Measurements from ENCODE around the gene PEMT.

Gene PEMT

DNA sequence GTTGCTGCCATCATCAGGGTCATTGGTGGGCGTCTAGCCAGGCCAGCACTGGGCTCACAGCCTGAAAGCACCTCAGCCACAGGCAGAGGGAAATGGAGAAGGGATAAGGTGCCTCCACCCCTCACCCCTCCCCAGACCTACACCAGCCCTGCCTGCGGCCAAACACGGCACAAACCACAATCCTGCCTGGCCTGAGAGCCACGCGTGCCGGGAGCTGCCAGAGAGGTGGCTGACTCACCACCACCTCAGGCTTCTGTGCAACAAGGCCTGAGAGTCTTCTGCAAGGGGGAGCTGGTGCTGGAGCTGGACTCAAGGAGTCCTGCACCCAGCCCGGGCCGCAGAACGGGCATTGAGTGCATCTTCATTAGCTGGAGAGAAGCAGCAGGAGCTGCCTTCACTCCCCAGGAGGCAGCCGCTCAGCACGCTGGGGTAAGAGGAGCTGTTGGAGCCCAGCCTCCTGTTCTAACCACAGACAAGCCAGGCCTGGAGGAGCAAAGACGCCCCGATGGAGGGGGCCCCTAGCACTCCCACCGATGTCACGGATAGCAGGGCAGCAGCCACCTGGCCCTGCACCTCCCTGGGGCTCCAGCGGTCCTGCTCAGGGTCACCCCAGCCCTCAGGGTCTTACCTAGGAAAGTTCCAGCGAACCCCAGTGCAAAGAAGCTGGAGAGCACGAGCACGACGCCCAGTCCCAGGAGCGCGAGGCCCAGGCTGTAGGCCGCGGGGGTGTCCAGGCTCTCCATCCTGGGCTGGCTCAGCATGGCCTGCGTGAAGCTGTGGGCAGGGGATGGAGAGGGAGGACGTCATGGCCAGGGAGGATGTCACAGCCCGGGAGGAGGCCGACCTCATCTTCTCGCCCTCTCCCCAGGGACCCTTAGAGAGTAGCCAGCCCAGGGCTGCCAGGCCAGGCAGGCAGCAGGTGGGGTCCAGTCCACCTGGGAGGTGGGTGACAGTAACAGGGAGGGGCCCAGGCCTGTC lies 79.3 kb downstream of the PEMT start:
- DNase-seq: no peak

DNA sequence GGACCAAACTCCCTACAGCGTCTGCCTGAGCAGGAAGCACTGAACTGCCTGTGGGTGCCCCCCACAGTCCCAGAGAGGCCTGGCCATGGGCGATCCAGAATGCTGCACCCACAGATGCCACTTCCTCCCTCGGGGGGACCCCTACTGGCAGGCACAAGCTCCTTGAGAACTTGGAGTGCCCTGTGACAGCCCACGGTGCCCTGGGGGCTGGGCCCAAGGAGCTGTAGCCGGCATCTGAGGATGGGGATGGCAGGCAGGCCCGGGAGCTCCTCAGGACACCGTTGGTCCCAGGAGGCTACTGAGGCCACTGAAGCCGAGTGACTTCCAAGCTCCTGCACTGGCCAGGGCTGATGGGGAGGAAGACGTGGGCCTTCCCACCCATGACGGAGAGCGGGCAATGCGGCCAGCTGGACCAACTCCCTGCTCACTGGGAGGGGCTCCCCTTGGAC lies 80.2 kb downstream of the PEMT start:
- no peak for DNase-seq

DNA sequence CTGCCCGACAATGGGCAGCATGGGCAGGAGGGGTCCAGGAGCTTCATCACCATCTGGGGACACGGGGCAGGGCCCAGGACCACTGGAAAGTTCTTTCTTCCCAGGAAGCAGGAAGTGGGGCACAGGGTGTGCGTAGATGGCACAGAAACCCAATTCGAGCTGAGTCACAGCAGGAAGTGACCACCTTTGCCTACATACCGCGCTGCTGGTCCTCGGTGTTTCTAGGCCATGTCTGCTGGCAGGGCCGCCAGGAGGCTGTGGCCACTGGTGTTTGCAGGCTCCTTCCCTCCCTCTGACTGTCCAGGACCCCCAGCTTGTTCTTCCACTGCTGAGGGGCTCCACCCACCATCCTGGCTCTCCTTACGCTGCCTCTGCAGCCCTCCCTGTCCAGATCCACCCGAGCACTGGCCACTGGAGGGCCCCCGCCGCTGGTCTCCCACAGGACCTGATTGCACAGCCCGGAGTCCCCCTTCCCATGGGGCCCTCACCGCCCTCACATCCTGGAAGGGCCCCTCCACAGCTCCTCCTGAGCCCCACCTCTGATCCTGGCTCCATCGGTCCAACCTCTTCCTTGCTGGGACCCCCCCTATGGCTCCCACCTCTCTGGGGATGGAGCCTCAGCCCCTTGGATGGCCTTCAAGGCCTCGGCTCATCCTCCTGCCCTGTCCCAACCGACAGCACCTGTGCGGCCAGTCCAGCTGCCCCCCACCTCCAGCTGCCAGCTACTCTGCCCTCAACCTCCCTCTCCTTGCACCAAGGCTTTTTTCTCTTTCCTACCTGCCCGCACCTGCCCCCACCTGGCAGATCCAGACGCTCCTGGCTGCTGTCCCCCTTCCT lies 80.8 kb downstream of the PEMT start:
- no peak for DNase-seq

DNA sequence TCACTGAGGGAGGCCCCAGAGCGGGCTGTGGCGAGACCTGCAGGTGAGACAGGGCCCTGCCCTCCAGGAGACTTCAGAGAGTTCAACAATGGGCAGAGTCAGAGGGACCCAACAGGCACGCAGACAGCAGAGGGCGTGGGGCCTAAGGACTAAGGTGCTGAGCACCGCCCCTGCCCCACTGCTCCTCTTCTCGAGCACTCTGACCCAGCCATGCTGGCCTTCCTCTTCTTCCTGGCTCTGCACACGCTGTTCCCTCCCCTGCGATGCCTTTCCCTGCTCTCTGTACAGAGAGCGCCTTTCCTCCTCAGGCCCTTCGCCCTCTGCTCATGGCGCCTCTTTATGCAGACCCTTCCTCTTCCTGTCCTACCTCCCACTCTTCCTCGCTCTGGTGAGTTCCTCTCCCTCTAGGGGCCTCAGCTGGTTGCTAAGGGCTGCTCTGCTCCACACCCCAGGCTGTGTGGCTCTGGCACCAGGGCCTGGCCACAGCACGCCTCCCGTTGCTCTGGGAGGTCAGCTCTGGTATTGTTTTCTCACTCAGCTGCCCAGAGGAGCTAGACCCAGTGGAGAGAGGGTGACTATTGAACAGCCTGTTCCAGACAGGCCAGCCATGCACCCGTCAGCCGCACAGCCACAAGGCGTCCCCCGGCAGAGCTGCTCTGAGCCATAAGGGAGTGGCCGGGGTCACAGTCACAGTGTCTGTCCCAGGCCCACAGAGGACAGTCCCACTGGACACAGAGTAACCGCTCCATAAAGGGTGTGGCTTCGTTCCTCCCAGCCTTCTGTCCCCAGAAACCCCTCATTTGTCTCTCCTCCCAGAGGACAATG lies 81.7 kb downstream of the PEMT start:
- no peak for DNase-seq

DNA sequence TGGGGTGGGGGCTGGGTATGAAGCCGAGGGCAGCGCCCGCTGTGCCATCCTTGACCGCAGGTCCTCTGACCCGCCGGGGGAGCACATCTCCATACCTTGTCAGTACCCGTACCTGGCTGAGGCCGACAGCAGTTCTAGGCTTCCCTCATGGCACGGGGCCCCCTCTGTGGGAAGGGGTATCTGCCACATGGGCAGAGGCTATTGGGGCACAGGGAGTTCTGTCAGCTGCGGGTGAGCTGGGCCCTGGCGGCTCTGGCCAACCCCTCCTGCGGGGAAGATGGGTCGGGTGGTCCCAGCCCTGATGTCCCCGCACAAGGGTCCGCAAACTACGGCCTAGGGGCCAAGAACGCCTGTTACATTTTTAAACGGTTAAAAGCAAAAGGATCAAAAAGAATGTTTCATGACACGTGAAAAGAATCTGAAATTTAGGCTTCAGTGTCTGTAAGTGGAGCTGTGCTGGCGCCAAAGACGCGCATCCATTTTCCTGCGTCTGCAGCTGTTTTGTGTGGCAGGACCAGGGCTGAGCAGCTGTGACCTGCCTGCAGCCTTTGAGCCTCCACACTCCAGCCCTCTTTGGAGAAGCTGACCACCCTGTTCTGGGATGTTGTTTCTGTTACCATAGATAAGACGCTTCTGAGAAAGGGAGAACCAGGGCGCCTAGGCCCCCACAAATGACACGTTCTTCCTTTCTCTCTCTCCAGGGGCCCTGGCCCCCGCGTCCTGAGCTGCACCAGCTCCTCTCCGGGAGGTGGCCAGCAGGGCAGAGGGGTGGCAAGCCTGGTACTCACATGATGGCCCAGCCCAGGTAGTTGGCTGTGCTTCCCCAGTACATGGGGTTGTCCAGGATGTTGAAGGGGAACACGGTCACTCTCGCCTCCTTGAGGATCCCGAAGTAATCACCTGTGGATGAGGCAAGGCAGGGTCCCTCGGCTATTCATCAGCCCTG lies 82.6 kb downstream of the PEMT start:
- DNase-seq: no peak

DNA sequence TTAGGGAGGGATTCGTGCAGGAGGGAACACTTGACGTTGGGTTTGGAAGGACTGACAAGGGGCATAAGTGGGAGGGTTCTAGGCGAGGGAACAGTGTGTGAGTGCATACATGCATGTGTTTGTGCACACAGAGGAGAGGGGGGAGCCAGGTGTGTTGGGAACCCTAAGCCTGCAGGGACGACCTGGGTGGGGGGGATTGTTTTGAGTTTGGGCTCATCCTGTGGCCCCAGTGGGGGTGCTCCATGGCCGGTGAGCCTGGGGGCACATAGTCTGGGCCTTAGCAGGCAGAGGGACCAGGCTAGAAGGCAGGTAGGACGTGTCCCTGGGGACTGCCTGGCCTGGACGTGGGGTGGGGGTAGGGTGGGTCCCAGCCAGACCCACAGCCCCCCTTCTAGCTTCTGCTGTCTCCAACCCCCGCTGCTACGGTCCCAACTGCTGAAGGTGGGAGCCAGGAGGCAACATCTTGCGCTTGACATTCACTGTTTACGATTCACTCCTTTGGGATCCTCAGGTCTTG lies 83.4 kb downstream of the PEMT start:
- DNase-seq: no peak

DNA sequence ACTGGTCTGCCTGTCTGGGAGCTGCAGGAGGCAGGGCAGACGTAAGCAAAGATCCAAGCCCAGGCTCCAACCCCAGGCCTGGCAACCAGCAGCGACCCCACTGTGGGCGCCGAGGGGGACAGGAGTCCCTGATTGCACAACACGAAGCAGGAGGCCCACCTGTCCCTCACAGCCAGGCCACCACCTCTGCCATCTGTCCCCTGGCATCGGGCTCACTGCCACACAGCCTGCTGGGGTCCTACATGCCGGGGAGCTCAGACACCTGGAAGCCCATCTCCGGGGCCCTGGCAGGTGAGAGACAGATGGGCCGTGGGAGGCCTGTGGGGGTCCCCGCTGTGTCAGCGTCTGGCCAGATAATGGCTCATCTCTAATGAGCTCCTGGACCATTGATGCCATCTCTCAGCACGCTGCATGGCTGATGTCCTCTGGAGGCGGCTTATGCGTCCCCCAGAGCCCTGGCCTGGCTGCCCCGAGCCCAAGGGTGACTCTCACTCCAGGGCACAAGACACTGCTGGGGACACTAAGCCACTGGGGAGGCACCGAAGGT lies 84.0 kb downstream of the PEMT start:
- DNase-seq: no peak

DNA sequence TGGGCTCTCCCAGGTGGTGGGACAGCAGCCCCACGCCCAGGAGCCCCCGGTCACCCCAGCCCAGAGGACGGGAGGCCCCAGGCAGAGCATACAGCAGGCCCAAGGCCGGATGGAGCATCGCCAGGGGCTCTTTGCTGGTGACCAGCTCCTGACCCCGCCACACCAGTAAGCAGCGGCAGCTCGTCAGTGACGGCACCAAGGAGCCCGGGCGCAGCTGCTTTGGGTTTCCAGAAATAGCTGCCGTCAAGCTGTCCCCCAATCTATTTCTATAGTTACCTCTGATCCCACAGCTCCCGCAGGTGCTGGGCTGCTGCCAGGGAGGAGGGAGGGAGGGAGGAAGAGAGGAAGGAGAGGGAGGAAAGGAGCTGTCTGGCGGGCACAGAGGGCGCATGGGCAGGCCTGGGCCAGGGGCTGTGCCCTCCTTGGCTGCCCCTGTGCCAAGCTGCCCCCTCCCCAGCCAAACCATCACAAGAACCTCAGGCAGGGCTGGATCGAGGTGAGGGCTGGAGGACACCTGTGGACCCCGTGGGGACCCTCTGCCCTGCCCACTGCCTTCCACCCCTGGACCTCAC lies 84.5 kb downstream of the PEMT start:
- DNase-seq: no peak

DNA sequence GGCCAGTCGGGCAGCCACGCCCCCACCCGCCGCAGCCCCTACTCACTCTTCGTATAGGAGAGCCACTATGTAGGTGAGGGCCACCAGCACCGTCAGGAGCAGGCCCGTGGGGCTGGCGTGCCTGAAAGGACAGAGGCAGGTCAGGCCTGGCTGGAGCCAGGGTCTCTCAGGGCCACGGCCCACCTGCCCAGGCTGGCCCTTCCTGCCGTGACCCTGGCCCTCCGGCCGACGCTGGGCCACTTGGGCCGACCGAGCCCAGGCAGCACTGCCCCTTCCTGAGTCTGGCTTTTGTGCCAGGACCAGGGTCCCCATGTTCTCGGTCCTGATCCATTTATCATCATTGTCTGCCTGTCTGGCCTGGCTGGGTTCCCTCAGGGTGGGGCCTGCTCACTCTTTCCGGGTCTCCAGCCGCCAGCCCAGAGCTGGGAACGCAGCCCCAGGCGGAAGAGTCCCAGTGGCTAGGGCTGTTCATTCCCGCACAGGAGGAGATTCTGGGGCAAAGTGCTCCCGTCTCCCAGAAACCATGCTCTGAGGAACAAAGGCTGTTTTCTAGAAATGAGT lies 85.2 kb downstream of the PEMT start:
- no peak for DNase-seq

DNA sequence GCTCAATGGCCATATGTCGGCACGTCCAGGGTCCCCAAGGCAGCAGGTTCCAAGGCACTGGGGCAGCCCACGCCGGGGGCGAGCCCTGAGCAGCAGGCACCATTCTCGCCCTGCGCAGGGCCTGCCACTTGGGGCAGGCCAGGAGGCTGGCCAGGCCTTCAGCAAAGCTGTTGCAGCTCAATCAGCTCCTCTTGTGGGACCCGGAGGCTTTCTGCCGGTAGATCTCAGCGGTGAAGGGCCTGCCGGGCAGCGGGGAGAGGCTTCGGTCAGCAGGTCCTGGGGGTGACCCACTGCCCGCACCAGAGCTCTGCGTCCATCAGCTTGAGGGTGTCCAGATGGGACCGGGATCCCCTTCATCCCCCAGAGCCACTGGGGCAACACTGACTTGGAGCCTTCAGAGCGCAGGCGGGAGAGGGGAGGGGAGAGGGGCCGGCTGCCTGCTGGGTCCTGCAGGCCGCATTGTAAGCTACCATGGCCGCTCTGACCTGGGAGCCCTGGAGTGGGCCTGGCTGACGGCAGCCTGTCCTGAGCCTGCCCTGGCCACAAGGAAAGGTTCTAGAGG lies 85.8 kb downstream of the PEMT start:
- no peak for DNase-seq

DNA sequence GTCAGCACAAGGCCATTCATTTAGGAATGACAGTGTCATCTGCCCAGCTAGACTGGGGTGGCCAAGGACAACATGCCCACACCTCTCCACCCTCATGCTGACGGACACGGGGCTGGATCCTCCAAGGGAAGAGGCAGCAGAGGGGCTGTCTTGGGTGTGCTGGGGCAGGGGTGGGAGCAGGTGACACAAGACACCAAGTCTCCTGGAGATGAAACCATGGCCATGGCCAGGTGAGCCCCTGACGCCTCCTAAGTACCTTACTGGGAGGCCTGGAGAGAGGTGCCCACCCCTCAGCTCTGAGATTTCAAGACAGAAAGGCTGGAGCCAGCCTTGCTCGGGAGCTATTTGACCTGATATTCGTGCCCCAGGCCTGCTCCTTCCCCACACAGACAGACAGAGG lies 86.4 kb downstream of the PEMT start:
- DNase-seq: no peak

DNA sequence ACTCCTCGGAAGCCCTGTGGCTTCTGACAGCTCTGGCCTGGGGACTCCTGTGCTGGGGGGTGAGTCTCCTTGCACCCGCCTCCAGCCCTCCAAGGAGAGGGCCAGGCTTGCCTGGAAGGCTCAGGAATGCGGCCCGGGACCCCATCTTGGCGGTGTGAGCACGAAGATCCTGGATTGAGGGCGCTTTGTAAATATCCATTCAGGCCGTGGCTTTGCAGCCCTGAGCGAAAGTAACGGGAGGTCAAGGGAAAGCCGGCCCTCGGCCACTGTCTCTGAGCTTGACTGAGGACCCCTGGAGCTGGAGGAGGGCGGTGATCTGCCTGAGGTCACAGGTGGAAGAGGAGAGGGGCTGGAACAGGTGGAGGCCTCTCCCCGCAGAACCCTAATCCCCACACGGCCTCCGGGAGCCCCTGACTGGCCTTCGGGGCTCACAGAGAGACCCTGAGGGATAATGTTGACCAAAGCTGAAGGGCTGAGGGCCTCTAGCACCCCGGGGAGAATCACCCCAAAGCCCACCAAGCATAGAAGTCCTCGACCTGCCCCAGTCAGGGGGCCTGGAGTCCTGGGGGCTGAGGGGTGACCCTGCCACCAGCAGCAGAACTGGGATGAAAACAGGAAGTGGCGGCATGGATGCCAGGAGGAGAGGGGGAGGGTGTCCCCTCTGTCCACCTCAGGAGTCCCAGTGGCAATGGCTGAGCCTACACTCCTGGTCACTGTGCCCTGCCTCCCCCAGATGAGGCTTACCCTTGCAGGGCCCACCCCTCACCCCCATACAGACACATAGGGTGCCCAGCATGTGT lies 87.0 kb downstream of the PEMT start:
- DNase-seq: no peak

DNA sequence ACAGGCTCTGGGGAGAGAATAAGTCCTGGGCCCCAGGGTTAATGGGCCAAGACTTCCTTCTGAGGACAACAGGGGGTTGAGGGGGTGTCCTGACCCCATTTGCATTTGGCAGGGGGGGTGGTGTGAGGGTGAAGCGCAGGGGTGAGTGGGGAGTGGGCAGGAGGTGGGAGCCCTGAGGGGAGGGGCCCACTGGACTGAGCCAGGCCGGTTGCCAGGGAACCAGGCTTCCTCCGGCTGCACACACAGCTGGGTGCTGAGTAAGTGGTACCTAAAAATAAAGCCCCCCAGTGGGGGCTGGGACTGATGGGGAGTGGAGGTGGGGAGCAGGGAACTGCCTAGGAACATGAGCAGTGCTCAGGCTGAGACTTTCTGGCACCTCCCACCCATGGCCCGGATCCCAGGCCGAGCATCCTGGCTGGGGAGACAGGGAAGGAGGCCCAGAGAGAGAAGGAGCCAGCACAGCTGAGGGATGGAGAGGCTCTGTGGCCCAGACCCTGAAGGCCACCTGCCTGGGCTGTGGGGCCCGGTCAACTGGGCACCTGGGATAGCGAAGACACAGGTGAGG lies 87.9 kb downstream of the PEMT start:
- DNase-seq: no peak

DNA sequence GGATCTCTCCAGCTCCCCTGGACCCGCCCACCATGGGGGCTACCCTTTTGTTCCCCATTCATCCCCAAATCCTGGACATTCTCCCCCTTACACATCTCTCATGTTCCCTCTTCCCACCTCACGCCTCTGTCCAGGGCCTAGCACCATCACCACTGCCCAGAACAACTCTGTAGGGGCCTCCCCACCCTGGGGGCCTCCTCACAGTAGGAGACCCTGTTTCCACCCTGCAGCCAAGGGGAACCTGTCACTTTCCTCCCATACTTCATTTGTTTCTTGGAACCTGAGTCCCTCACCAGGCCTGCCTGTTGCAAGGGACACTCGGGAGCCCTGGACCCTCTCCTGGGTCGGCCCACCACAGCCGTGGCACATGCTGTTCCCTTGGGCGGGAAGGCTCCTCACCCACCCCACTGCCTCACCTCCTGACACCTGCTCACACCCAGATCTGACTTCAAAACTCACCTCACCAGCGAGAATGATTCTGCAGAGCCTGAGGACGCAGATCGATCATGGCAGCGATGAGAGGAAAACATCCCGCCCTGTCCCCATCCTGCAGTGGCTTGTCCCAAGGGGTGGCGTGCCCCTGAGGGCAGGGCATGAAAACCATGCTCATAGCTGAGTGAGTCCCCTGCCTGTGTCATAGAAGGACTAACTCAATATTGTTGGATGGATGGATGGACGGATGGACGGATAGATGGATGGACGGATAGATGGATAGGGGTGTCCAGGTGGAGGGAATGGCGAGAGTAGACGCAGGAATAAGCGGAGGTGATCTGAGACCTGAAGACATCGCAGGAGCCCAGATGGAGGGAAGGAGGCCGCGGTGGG lies 88.6 kb downstream of the PEMT start:
- DNase-seq: no peak

DNA sequence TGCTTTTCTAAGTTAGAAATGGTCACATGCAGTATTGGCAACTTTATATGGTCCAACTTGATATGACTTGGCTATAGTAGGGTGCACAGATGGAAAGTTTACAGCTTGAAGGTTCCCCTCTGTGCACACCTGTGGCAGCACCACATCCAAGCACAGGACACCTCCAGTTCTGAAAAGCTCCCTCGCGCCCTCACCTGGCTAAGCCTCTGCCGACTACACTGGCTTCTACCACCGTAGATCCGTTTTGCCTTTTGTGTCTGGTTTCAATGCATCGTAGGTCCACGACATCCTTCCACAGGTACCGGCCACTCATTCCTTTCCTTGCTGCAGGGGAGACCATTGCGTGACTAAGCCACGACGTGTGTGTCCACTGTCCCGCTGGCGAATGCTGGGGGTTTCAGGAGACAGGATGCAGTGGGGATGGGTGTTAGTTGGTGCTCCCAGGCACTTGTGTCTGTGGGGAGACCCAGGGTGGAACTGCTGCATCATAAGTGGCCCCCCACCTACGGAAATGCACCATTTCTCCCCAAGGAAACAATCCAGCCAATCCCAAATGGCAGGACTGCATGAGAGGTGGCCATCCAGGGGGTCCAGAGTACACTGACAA lies 90.4 kb downstream of the PEMT start:
- DNase-seq: no peak

DNA sequence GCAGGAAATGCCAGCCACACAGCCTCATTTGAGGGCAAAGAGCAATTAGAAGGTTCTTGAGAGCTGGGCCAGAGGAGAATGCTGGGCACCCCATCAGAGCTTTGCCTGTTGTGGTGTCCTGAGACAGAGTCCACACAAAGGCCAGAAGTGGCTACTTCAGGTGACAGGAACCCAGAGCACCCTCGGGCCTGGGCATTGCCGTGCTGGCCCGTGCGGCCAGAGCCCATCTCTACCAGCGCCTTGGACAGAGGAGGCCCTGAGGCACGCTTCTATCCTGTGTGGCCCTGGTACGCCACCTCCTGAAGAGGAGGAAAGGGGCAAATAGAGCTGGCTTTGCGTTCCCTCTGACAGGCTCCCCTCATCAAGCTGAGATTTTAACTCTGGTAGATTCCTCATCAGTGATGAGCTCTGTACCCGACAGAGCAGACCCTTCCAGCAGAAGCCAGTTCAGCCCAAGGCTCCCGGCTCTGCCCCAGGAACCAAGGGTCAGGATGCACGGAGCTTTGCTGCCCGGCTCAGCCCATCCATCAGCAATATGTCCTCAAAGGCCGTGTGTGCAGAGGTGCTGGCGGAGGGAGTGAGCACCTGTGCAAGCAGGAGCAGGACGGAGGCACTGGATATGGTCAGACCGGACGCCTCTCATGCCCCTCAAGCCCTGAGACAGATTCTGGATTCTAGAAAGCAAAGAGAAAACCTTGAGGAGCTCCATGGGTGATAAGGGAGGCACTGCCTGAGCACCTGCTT lies 91.9 kb downstream of the PEMT start:
- no peak for DNase-seq

All from CD4-positive, alpha-beta T cell treated with Interleukin-1 beta for 1 hour (primary cell).